HUDEP-2 (cell line): Measurements from ENCODE around the gene MAPKAP1.

Source experiments
- DNase-seq, 76 experiments: peaks; one replicate each; lab custom pipeline; 2025; ENCODE audit not compliant: unreplicated experiment in 76 of 76; lab: John Stamatoyannopoulos, UW

Gene MAPKAP1

DNA sequence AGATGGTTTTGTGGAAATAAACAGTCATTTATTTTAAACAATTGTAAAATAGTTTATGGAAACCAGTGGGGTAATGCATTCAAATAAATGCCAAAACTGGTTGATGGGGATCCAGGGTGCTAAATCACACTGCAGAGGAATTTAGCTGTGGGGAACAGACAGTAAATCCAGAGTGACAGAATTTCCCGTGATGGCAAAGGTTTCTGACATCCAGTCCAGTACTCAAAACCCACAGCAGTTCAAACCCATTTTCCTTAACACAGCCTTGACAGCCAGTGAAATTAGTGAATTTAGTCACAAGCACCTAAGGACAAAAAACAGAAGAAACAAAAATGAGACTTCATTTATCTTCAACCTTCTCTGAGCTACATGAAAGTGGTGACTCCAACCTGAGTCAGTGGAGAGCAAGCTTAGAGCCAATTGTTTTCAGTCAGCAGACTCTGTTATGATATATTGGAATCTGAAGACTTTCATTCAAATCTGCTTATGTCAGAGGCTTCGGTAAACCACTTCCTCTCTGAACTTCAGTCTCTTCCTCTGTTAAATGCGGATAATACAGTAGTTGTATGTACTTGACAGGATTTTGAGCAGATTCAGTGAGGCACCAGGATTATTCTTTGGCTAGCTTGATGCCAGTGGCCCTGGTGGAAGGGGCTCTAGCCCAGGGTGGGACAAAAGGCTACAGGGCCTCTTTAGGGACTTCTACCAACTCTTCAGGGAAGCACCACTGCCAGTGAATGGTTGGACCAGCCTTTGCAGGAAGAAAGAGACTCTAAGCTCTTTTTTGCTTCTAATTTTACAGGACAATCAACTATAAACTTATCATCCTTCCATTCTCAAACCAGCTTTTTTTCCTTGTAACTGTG, 185.3 kb downstream of the MAPKAP1 start:
- no peak for DNase-seq

DNA sequence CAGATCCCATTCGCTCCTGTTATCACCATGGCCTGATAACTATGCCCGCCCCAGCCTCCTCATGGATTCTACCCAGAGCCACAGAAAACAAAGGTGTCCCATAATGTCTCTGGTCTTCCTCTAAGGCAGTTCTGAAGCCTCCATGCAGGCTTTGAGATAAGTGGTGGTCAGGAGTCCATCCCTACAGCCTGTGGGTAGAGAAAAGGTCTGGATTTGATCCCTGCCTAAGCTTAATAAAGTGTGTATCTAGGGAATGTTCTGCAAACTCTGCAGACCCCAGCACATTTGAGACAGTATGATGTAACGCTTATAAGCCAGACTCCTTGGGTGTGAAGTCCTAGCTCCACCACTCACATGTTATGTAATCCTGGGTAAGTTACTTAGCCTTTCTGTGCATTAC, 187.3 kb downstream of the MAPKAP1 start:
- no peak for DNase-seq

DNA sequence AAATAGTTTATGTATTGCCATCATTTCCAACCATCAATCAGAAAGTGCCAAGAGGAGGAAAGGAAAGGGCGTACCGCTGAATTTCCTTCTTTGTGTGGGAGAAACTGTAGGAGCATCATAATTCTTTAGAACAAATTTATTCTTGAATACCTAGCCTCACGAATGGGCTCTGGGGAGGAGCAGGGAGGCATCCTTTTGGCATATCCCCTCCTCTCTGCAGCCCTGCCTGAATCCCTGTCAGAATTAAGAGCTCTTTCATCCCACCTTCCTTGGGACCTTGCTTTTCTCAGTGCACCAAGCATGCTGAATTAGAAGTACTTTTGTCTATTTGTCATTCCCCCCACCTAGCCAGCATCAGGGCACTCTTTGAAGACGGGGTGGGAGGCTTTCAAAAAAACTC, 189.4 kb downstream of the MAPKAP1 start:
- no peak for DNase-seq

DNA sequence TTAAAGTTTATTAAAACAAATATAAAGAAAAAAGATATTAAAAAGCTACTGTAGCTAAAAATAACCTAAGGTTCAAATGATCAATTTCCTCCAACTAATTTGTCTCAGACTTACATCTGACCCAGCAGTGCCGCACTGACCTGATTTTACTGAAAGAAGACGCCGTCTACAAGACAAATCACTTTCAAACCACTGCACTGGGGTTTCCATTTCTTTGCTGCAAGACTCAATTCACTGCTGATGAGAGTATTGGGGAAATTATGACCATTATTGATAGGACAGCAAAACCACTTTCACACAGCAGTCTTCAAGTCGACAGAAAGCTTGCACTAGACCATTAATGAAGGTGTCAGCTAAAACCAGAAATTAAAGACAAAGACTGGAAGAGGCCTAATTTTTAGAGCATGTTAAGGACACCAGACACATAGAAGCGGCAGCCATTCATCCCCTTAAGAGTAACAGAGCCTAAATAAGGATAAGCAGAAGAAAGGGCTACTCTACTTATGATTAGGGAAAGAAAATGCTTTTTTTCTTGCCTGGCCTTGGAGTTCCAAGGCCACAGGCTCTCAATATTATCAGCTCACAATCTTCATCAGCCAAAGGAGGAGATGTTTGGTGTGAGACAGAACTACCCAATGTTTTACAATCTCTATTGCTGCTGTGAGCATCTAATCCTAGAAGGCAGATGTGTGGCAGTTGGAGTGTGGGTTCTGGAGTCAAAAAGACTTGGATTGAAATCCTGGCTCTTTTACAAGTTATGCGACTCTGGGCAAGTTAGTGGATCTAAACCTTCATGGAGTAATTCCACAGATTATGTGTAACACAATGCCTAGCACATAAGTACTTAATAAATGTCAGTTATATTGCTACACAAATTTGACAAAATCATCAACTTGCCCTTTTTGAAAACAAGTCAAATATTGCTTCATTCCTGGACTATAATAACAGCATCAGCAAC, 190.7 kb downstream of the MAPKAP1 start:
- DNase-seq, result no peak

DNA sequence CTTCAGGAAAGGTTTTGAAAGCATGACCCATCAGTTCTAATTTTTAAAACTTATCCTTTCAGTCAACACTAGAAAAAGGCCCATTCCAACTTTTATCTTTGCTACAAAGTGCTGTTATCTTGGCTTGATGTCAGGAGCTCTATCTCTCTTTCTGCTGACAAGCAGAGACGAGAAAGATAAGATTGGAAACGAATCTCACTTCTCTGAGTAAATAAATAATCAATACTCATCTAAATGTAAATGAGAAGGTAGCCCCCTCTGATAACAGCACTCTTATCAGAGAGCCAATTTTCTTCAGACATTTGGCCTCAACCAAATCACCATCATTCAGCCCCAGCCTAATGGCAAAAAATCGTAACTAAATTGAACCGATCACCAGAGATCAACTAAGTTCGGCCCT, 191.7 kb downstream of the MAPKAP1 start:
- no peak for DNase-seq

DNA sequence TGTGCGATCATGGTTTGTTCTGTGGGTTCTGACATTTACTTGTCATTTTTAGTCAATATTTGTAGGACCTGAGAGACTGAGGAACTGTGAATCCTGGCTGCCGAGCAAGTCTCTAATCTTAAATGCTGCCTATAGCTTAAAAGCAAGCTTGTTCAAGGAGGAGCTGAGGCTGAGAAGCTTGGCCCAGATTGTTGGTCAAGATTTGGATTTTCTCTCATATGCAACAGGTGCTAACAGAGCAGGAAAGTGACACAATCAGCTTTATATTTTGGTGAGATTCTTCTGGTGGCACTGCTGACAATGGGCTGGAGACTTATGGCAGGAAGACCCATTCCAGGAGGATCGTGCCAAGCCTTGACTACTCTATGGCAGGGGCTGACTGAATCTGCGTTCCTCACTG, 192.5 kb downstream of the MAPKAP1 start:
- DNase-seq, result no peak

DNA sequence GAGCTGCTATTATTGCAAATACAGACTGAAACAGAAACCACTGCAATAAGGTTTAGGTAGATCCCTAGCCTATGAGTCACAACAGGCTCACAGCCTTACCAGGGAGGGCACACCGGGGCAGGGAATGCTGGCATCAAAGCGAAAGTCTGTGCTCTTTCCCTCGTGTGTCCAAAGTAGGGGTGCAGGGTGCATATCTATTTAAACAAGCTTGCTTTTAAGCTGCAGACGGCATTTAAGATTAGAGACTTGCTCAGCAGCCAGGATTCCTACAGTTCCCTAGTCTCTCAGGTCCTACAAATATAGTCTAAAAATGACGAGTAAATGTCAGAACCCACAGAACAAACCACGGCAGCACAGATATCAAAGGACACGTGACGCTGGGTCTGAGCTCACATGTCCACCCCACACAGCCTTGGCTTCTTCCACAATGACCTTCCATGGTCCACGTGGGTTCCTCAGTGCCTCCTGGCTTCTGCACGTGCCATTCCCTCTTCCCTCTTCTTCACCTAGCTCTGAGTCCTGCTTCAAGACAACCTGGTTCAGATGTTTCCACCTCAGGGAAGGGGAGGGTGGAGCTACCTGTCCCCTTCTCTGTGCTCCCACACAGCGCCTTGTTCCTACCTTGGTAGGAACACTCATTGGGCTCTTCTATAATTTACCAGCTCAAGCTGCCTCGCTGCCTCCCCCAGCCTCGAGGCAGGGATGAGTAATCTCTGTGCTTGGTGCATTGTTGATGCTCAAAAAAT, 193.2 kb downstream of the MAPKAP1 start:
- peak in 12 of 76 experiments; percentile 2 to 31 (median 8) for DNase-seq

DNA sequence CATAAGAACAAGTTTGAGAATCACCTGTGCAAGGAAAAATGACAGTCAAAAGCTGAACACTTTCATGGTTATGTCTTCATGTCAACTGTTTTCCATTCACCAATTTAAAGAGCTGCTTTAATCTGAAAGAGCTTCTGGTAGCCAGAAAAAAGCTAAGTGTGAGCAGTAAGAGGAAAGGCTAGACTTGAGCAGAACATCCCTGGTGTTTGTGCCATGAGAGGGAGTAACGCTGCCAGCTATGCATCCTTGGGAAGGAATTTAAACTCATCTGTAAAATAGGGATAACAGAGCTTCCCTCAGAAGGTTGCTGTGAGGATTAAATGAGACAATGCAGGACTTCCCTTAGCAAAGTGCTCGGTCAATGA, 193.7 kb downstream of the MAPKAP1 start:
- no peak for DNase-seq

DNA sequence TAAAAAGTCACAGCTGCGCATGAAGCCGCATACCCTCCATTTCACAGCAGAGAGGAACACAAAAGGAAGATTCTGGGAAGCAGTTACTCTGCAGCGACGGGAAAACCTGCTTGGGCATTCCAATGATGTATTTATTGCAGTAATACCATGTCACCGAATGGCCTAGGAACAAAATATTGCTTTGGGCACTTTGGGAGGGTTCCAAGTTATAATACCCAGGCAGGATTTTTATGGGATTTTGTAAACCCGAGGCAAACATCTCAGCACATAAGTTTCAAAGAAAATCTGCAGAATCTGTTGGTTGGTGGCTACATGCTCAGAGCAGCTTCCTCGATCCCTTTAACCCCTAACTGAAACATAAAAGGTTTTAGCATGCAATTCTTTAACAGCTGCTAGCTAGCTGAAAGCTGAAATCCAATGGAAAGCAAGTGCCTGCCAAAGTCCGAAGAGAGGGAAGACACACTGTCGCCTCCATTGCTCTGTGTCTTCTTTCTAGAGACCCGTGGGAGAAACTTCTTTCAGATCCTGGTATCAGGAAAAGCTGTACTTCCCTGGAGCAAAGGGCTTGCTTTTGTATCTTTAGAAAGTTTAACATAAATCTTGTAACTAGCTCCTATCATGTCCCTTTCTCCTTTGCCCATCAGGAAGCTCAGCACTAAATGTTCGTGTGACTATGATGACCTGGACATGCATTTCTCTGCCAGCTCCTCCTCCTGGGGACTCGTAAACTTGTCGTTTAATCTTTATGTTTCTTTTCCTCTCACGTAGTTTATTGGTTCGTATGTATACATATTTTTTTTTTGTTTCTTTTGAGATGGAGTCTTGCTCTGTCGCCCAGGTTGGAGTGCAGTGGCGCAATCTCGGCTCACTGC, 195.0 kb downstream of the MAPKAP1 start:
- DNase-seq, result no peak

DNA sequence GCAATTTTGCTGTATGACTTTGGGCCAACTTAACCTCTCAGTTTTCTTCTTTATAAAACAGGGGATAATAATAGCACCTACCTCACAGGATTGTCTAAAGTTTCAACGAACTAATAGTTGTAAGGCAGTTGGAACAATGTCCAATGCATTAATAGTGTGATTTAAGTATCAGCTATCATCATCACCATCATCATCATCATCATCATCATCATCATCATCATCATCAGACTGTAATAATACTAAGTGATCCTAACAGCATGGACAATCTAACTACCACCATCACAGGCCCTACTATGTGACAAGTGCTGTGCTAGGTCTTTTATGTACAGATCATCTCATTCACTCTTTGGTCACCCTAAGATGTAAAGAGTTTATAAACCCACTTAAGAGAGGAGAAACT, 196.0 kb downstream of the MAPKAP1 start:
- no peak for DNase-seq

DNA sequence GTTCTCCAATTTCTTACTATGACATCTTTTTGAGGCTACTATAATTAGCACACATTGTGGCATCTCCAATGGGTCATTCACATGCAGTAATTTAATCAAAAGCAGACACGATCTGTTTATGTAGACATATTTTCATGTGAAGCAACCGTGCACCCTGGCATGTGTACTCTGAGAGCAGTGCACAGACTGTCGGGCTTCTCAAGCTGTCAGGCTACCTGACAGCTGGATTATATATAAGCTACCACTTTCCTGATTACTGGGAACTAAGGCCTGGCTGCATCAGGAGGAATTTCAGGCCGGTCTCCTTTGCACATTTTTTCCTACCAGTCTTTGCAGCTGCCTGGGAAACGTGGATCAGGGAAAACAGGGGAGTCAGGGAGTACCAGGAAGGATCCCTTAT, 197.5 kb downstream of the MAPKAP1 start:
- no peak for DNase-seq

DNA sequence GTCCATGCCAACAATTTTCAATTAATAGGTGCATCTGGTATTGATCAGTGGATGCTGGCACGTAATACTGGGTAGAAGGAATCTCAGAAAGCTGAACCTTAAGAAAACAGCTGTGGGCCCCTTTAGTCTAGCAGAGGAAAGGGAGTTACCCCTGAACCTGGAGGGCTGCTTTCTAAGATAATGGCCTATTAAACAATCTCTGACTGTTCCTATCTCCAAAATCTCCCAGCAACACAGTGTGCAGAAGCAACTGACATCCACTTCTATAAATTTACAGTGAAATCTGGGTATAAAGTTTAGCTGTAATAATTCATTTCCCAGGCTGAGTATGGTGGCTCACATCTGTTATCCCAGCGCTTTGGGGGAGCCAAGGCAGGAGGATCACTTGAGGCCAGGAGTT, 198.8 kb downstream of the MAPKAP1 start:
- DNase-seq, result peak in 2 of 76 experiments; percentile 5 to 11

DNA sequence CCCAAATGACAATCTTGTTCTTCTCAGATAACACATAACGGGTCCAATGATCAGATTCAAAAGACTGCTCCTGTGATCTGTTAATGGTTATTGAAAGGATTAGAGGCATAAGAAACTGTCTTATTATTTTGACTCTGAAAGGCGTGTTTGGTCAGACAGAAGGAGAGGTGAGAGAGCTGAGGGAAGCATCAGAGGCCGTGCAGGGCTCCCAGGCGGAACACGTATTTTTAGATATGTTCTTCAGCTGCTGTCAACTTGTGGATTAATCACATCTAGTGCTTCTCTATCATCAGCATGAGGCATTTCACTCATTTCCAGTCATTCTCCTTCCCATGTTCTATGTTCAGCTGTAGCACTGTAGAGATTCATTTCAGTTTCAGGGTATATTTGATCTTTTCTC, 199.8 kb downstream of the MAPKAP1 start:
- no peak for DNase-seq

DNA sequence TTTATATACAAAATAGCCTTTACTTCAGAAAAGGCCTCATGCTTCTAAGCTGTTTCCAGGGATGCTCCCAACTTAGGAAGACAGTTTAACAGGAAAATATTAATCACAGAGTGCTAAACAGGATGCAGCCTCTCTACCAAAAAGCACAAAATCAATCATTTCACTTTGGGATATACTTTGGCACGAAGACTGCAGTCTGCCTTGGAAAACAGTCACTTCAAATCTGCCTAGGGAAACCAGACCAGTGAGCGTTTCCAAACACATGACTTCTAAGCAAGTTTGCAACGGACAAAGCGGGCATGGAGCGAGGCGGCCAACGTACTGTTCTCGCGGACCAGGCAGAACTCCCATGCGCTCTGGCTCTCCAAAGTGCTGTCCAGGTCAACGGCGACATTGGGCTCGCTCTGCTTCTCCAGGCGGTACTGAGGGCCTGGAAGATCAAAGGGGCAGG, 201.0 kb downstream of the MAPKAP1 start:
- no peak for DNase-seq

DNA sequence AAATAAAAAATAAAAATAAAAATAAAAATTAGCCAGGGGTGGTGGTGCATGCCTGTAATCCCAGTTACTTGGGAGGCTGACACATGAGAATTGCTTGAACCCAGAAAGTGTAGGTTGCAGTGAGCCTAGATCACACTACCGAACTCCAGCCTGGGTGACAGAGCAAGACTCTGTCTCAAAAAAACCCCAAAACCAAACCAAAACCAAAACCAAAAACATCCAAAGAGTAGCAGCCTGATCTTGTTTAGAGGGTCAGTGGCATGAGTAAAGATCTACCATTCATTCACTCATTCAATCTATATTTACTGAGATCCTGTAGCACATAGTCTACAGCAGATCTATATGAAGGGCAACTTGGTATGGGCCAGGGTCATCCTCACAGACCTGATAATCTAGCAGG, 202.4 kb downstream of the MAPKAP1 start:
- no peak for DNase-seq

DNA sequence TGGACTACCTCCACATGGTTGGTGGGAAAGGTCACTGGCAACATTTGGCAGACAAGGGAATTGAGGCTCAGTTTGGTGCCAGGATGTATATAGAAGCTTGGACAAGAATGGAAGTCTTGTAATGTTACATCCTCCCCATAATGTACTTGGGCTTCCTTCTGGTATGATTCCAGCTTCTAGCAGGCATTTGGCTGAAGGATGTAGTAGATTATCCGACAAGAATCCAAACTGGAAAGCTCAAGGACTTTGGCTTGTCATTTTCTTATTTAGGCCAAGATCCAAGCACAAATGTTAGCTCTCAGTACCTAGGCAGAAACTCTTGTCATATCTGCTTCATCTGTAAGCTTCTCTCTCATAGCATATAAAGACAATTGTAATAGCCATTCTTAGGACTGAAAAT, 209.1 kb downstream of the MAPKAP1 start:
- no peak for DNase-seq

DNA sequence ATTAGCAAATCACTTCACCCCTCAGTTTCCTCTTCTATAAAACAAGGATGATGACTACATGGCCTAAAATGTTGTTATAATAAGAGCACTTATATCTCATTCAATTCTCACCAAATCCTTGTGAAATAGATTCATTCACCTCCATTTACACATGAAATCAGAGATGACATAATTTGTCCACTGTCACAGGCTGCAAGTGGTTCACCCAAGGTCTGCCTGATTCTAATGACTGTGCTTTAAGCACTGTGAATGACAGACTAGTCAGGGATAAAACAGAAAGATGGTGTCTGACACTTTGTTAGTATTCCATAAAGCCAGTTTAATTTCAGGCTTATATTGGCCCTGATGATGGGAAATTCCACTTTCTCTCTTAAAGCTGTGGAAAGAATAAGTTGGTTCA, 209.5 kb downstream of the MAPKAP1 start:
- no peak for DNase-seq

DNA sequence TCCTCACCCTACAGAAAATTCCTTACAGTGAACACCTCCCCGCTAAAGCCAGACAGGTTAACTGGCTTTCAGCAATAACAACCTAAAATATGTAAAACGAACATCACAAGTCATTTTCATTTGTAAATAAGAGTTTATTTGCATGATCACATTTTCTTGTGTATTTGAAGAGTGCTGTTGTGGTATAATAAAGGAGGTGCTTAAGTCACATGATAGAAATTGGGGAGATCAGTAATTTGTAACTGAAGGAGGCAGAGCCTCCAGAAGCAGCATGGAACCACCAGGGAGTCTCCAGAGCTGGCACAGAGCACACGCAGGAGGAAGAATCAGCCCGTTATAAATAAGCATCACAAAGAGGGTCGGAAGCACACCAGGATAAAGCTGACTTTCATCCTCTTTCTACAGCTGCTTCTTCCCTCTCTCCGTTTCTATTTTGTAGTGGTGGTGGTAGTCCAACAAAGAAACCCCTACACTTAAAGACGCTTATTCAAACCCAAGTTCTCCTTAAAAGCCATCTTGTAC, 210.6 kb downstream of the MAPKAP1 start:
- no peak for DNase-seq

DNA sequence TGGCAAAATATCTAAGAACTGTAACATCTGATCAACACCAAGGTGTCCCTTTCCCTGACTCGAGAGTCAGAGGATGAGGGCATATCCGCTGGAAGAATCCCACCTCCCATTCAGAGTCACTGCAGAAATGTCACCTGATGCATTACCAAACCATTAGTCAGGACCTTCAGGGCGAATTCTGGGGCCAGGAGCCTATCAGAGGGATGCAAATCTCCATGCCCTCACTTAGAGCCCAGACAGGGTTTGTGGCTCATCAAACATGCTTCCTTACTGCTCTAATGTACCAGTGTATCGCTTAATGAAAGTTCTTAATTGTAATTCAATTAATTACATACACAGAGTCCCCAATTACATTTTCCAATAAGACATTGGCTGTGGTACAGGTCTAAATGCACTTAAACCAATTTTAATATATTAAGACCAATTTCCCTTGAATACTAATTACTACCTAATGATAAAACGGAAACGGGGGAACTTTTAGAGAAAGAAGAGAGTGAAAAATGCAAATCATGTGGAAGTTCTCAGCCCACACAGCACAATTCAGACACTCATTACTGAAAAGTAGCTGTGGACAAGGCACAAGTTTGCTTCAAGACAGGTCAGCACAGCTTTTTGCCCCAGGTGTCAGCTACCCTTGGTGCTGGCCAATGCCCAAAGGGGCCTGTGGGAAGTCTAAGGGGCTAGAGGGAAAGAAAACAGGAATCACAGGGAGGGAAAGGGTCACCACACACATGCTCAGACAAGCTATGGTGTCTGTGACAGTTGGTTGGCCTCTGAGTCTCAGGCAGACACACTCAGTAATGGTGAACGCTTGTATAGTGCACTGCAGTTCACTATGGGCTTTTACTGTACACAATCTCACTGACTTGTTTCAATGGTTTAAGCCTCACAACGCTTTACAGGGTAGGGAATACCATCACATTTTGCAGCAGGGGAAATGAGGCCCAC, 211.6 kb downstream of the MAPKAP1 start:
- no peak for DNase-seq
